HCT116 (cell line): ENCODE results near the gene GCLC. TPM values are rescaled to one million over a fixed set of nuclear protein-coding genes. Genes with fewer than 3 reads are reported as not detected.

Experiments
- ATAC-seq: fragments of 200-7000 bp; cut with Tn5 transposase; 2 replicates; pipeline ENCODE4 v1.9.1; 2020; ENCODE audit warnings: mild to moderate bottlenecking, moderate library complexity
- BruUV-seq: library from RNA; stranded (reverse); fragments of 400-500 nt; replicated peaks from 2 replicates; lab custom pipeline; 2021; lab: Mats Ljungman, UMichigan
- CTCF ChIA-PET: fragments of 300-600 bp; sonication (Branson Sonifier 250); formaldehyde crosslinking; loops from one replicate; lab custom pipeline; 2021; ENCODE audit warnings: antibody characterized with exemption; lab: Charles Lee
- POLR2A ChIA-PET: fragments of 300-600, 350-600 bp; sonication (Branson Sonifier 250); formaldehyde crosslinking; loops from one replicate; lab custom pipeline; 2021; ENCODE audit warnings: antibody characterized with exemption; lab: Charles Lee
- RAD21 ChIA-PET, 2 experiments: fragments of 300-600 bp; sonication (Branson Sonifier 250); formaldehyde crosslinking; loops; one replicate each; lab custom pipeline; 2023; ENCODE audit warnings: low total read pairs in 2 of 2; ENCODE audit not compliant: uncharacterized antibody in 2 of 2, unreplicated experiment in 2 of 2, low non-redundant PET in 1 of 2; lab: Charles Lee
- DNase-seq: peaks from one replicate; pipeline ENCODE4 v3.0.0-alpha.2; 2010; ENCODE audit warnings: low read depth, low spot score
- H2AFZ ChIP-seq: fragments of 200-600 bp; shearing (Covaris generic), sonication (generic); 2 replicates; pipeline ENCODE4 v1.6.1; 2017; ENCODE audit warnings: low read depth, mixed run types, mixed read lengths, antibody characterized with exemption, low read length; ENCODE audit not compliant: poor library complexity, severe bottlenecking
- H3K27ac ChIP-seq: 2 replicates; pipeline ENCODE4 v1.5.1; 2012; ENCODE audit warnings: low read depth, low read length
- H3K27me3 ChIP-seq: fragments of 200-600 bp; sonication (generic); 2 replicates; pipeline ENCODE4 v1.6.1; 2016; ENCODE audit warnings: mixed run types, low read length, mixed read lengths; ENCODE audit not compliant: insufficient read depth
- H3K36me3 ChIP-seq, 2 experiments: fragments of 200-500 bp in 1 of 2; fragments of 200-600 bp in 1 of 2; sonication (Bioruptor generic) in 1 of 2; sonication (generic) in 1 of 2; 2 replicates each; pipeline versions ENCODE4 v1.5.1 to v1.6.1; 2014 to 2016; ENCODE audit warnings: low read length in 2 of 2, inconsistent platforms in 1 of 2, mixed read lengths in 1 of 2, mixed run types in 1 of 2; ENCODE audit not compliant: insufficient read depth in 2 of 2, control insufficient read depth in 1 of 2
- H3K4me1 ChIP-seq, 2 experiments: fragments of 200-600 bp in 1 of 2; sonication (generic) in 1 of 2; 2 replicates each; pipeline versions ENCODE4 v1.5.1 to v1.6.1; 2012 to 2017; ENCODE audit warnings: low read length in 2 of 2, inconsistent platforms in 1 of 2, mild to moderate bottlenecking in 1 of 2, mixed read lengths in 1 of 2, mixed run types in 1 of 2, moderate library complexity in 1 of 2; ENCODE audit not compliant: insufficient read depth in 2 of 2, control insufficient read depth in 1 of 2
- H3K4me2 ChIP-seq: fragments of 200-600 bp; sonication (generic); 2 replicates; pipeline ENCODE4 v1.6.1; 2017; ENCODE audit warnings: mixed run types, low read length, mixed read lengths
- H3K4me3 ChIP-seq, 2 experiments: fragments of 200-600 bp in 1 of 2; sonication (generic) in 1 of 2; replicated peaks in 1 of 2; 2 replicates each; pipeline ENCODE4 v1.5.1; 2011 to 2016; ENCODE audit warnings: low read length in 2 of 2, control low read depth in 1 of 2, low read depth in 1 of 2, mild to moderate bottlenecking in 1 of 2, mixed read lengths in 1 of 2, mixed run types in 1 of 2
- H3K79me2 ChIP-seq: fragments of 200-600 bp; sonication (generic); 2 replicates; pipeline ENCODE4 v1.6.1; 2017; ENCODE audit warnings: mild to moderate bottlenecking, mixed run types, low read length, moderate library complexity, mixed read lengths; ENCODE audit not compliant: insufficient read depth
- H3K9ac ChIP-seq: fragments of 200-600 bp; sonication (generic); 2 replicates; pipeline ENCODE4 v1.6.1; 2016; ENCODE audit warnings: low read length, mixed read lengths
- H3K9me2 ChIP-seq: fragments of 200-600 bp; sonication (generic), shearing (Covaris generic); 2 replicates; pipeline ENCODE4 v1.6.1; 2017; ENCODE audit warnings: mixed run types, mild to moderate bottlenecking, moderate library complexity; ENCODE audit not compliant: insufficient read depth
- H3K9me3 ChIP-seq, 2 experiments: fragments of 200-500 bp in 1 of 2; fragments of 200-600 bp in 1 of 2; sonication (Bioruptor generic) in 1 of 2; sonication (generic) in 1 of 2; 2 replicates each; pipeline ENCODE4 v1.6.1; 2014 to 2017; ENCODE audit warnings: low read length in 2 of 2, mixed read lengths in 2 of 2, inconsistent platforms in 1 of 2, low read depth in 1 of 2, mild to moderate bottlenecking in 1 of 2, mixed run types in 1 of 2, moderate library complexity in 1 of 2; ENCODE audit not compliant: control insufficient read depth in 1 of 2, insufficient read depth in 1 of 2
- H4K20me1 ChIP-seq: fragments of 200-600 bp; sonication (generic), shearing (Covaris generic); 2 replicates; pipeline ENCODE4 v1.6.1; 2017; ENCODE audit warnings: mixed run types, mild to moderate bottlenecking, moderate library complexity; ENCODE audit not compliant: insufficient read depth
- ATF3 ChIP-seq: IDR thresholded peaks from 2 replicates; pipeline ENCODE4 v1.6.1; 2012
- CEBPB ChIP-seq: IDR thresholded peaks from 2 replicates; pipeline ENCODE4 v1.6.1; 2012; ENCODE audit warnings: low read depth
- CTCF ChIP-seq, 3 experiments: fragments of 200-600 bp in 1 of 3; sonication (generic) in 1 of 3; IDR thresholded peaks in 2 of 3; conservative IDR thresholded peaks in 1 of 3; 2 replicates each; pipeline ENCODE4 v1.5.1; 2012 to 2017; ENCODE audit warnings: low read depth in 2 of 3, low read length in 2 of 3, antibody characterized with exemption in 1 of 3, borderline replicate concordance in 1 of 3, control low read depth in 1 of 3, mild to moderate bottlenecking in 1 of 3, mixed read lengths in 1 of 3, mixed run types in 1 of 3, moderate library complexity in 1 of 3; ENCODE audit not compliant: insufficient read depth in 1 of 3
- EGR1 ChIP-seq: IDR thresholded peaks from 2 replicates; pipeline ENCODE4 v1.6.1; 2012; ENCODE audit warnings: low read depth
- FOSL1 ChIP-seq: IDR thresholded peaks from 2 replicates; pipeline ENCODE4 v1.6.1; 2012; ENCODE audit warnings: low read depth
- JUND ChIP-seq: IDR thresholded peaks from 2 replicates; pipeline ENCODE4 v1.6.1; 2012
- RAD21 ChIP-seq: IDR thresholded peaks from 2 replicates; pipeline ENCODE4 v1.6.1; 2012; ENCODE audit warnings: low read depth, mild to moderate bottlenecking
- SIN3A ChIP-seq: IDR thresholded peaks from 2 replicates; pipeline ENCODE4 v1.6.1; 2012; ENCODE audit warnings: low read depth
- SP1 ChIP-seq: IDR thresholded peaks from 2 replicates; pipeline ENCODE4 v1.6.1; 2012; ENCODE audit warnings: low read depth
- TCF7L2 ChIP-seq: IDR thresholded peaks from 2 replicates; pipeline ENCODE4 v1.7.0; 2011; ENCODE audit warnings: borderline replicate concordance, inconsistent platforms; ENCODE audit not compliant: insufficient read depth, insufficient read length; ENCODE audit errors: extremely low read depth
- YY1 ChIP-seq: IDR thresholded peaks from 2 replicates; pipeline ENCODE4 v1.6.1; 2011; ENCODE audit warnings: low read length, low read depth, moderate library complexity, mild to moderate bottlenecking; ENCODE audit not compliant: insufficient replicate concordance; ENCODE audit errors: extremely low read depth
- ZNF274 ChIP-seq: fragments of 200-500 bp; sonication (Bioruptor generic); IDR thresholded peaks from 2 replicates; pipeline ENCODE4 v1.6.1; 2014; ENCODE audit warnings: mild to moderate bottlenecking, low read depth, low read length, inconsistent platforms
- intact Hi-C: fragments of 100-400 bp; cut with micrococcal nuclease; formaldehyde crosslinking; loops from 2 replicates; pipeline ENCODE4 v1.10.0; 2022
- total RNA-seq: library from RNA; stranded (reverse); gene quantifications from one replicate; pipeline ENCODE4 v1.2.1, GENCODE V29; 2021; ENCODE audit not compliant: unreplicated experiment
- TF ChIP-seq, protein P1 (sequence below): IDR thresholded peaks from 2 replicates; pipeline ENCODE4 v1.6.1; 2012; ENCODE audit warnings: low read depth

The GCLC gene
- total RNA-seq, 1 experiment from 2014 or later: 72.0 TPM

GRCh38 chr6:53582963-53583362 is 38.1 kb upstream of the GCLC start:
- H2AFZ ChIP-seq: no peak overlapping the region
- DNase-seq (no peak), ATAC-seq (no peak)
- RAD21 ChIA-PET: no interaction called here
- H3K36me3 ChIP-seq: no peaks in the 10 kb centered on the region
- no peak overlapping the region for H3K4me2 ChIP-seq
- TF ChIP-seq FOSL1: no peak
- TF ChIP-seq, all 23 proteins: peak for 0
- Histone ChIP-seq H4K20me1 (no peaks in the 10 kb centered on the region), H3K79me2 (no peaks in the 10 kb centered on the region), H3K4me1 (no peaks in the 10 kb centered on the region), H3K9ac (no peak overlapping the region), H3K4me3 (no peak overlapping the region), H3K27ac (no peak overlapping the region), H3K27me3 (no peaks in the 10 kb centered on the region), H3K9me2 (no peaks in the 10 kb centered on the region), H3K9me3 (no peaks in the 10 kb centered on the region)
- no TSS peak for BruUV-seq
- intact Hi-C loops: no loop called here
- ChIA-PET POLR2A (no interaction called here), CTCF (no interaction called here)

- Histone ChIP-seq H4K20me1 (no peaks in the 10 kb centered on the region), H3K4me3 (no peak overlapping the region), H3K27me3 (no peaks in the 10 kb centered on the region), H3K4me2 (no peak overlapping the region), H3K9me2 (no peaks in the 10 kb centered on the region), H3K27ac (no peak overlapping the region), H3K79me2 (no peaks in the 10 kb centered on the region), H3K9me3 (no peaks in the 10 kb centered on the region), H3K9ac (no peak overlapping the region), H3K4me1 (no peaks in the 10 kb centered on the region), H3K36me3 (no peaks in the 10 kb centered on the region), H2AFZ (no peak overlapping the region)
- no TSS peak for BruUV-seq
- intact Hi-C loops: no loop called here
- TF ChIP-seq ATF3: no peak
- TF ChIP-seq SP1: no peak
- TF ChIP-seq ZNF274: no peak
- TF ChIP-seq, protein P1, sequence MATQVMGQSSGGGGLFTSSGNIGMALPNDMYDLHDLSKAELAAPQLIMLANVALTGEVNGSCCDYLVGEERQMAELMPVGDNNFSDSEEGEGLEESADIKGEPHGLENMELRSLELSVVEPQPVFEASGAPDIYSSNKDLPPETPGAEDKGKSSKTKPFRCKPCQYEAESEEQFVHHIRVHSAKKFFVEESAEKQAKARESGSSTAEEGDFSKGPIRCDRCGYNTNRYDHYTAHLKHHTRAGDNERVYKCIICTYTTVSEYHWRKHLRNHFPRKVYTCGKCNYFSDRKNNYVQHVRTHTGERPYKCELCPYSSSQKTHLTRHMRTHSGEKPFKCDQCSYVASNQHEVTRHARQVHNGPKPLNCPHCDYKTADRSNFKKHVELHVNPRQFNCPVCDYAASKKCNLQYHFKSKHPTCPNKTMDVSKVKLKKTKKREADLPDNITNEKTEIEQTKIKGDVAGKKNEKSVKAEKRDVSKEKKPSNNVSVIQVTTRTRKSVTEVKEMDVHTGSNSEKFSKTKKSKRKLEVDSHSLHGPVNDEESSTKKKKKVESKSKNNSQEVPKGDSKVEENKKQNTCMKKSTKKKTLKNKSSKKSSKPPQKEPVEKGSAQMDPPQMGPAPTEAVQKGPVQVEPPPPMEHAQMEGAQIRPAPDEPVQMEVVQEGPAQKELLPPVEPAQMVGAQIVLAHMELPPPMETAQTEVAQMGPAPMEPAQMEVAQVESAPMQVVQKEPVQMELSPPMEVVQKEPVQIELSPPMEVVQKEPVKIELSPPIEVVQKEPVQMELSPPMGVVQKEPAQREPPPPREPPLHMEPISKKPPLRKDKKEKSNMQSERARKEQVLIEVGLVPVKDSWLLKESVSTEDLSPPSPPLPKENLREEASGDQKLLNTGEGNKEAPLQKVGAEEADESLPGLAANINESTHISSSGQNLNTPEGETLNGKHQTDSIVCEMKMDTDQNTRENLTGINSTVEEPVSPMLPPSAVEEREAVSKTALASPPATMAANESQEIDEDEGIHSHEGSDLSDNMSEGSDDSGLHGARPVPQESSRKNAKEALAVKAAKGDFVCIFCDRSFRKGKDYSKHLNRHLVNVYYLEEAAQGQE: no peak
- TF ChIP-seq CTCF (IDR thresholded peaks at IDR 0.05 in 2 of 3, conservative IDR thresholded peaks at IDR 0.05 in 1 of 3; ENCODE audit: borderline replicate concordance in 1 of 3, insufficient read depth in 1 of 3, low read depth in 2 of 3, low read length in 2 of 3): no peak
- no peak for TF ChIP-seq JUND
- TF ChIP-seq CEBPB: no peak
- no peak for TF ChIP-seq SIN3A
- no peak for TF ChIP-seq YY1
- TF ChIP-seq EGR1: no peak
- TF ChIP-seq TCF7L2: no peak
- TF ChIP-seq RAD21: no peak
- ChIA-PET CTCF (no interaction called here), POLR2A (no interaction called here), RAD21 (no interaction called here)
- ATAC-seq (no peak), DNase-seq (no peak)
Observed at GRCh38 chr6:53581856-53582255, 37.0 kb upstream of the GCLC start.
